ENCODE measurements around the gene MID1.

GRCh38 chrX:10549280-10549679, 71.1 kb downstream of the MID1 start:
- no peak for TF ChIP-seq POLR2A (IDR thresholded peaks at IDR 0.05; ENCODE audit: low read length)
- no peak for TF ChIP-seq GATA1 (IDR thresholded peaks at IDR 0.05; ENCODE audit: low read depth, low read length)

All from erythroblast (primary cell).